ENCODE data around the gene DNHD1. TPM values are rescaled to one million over a fixed set of nuclear protein-coding genes. Genes with fewer than 3 reads are reported as not detected.

DNHD1 gene
- total RNA-seq, 2 donors from 2014 or later: 7.4 to 11.8 TPM

DNA sequence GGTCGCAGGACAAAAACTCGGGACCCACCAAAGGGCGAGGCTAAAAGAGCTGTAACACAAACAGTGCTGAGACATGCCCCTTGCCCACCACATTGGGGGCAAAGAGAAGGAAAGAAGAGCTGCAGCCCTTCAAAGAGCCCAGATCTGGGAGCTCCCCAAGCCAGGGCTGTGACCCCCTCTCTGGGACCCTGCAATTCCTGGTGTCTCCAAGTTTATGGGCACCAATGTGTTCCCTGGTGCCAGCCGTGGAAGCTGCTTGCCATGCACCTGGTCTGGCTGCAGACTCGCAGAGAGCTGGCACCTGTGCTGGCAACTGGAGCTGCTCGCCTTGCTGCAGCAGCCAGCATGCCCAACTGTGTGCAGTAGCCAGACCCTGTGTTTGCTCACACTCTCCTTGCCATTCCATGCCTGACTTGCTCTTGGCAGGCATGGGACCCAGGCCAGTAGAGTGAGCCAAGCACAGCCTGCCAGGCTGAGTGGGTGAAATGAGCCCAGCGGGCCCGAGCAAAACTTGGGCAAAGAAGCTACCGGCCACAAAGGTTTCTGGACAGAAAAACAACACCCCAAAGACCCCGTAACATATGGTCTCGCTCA, 90.4 kb downstream of the DNHD1 start:
- intact Hi-C loops (cut with DNase I): no loop called here
- H3K4me1 ChIP-seq: no peaks in the 10 kb centered on the region
- peak; percentile 11 for DNase-seq
- no peak overlapping the region for H3K9ac ChIP-seq (ENCODE audit: low read depth in 2 of 2, low read length in 2 of 2)
- no peaks in the 10 kb centered on the region for H3K36me3 ChIP-seq
- H3K27ac ChIP-seq: no peak overlapping the region
- H3K27me3 ChIP-seq: no peaks in the 10 kb centered on the region
- H3K4me3 ChIP-seq: no peak overlapping the region
- TF ChIP-seq, protein P1, sequence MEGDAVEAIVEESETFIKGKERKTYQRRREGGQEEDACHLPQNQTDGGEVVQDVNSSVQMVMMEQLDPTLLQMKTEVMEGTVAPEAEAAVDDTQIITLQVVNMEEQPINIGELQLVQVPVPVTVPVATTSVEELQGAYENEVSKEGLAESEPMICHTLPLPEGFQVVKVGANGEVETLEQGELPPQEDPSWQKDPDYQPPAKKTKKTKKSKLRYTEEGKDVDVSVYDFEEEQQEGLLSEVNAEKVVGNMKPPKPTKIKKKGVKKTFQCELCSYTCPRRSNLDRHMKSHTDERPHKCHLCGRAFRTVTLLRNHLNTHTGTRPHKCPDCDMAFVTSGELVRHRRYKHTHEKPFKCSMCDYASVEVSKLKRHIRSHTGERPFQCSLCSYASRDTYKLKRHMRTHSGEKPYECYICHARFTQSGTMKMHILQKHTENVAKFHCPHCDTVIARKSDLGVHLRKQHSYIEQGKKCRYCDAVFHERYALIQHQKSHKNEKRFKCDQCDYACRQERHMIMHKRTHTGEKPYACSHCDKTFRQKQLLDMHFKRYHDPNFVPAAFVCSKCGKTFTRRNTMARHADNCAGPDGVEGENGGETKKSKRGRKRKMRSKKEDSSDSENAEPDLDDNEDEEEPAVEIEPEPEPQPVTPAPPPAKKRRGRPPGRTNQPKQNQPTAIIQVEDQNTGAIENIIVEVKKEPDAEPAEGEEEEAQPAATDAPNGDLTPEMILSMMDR (IDR thresholded peaks at IDR 0.05): no peak
- H3K9me3 ChIP-seq: no peaks in the 10 kb centered on the region

DNA sequence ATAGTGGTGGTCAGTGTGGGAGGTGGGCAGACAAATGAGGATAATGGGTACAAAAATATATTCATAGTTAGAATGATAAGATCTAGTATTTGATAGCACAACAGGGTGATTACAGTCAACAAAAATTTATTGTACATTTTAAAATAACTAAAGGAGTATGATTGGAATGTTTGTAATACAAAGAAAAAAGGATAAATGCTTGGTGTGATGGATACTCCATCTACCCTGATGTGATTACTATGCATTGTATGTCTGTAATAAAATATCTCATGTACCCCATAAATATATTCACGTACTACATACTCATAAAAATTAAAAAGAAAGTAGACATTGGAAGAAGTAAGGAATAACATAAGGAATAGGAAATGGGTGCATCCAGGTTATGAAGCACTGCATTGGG, 90.9 kb downstream of the DNHD1 start:
- H3K27me3 ChIP-seq: no peaks in the 10 kb centered on the region
- TF ChIP-seq, protein P1 (IDR thresholded peaks at IDR 0.05): no peak
- H3K9me3 ChIP-seq: no peaks in the 10 kb centered on the region
- intact Hi-C loops (cut with DNase I): no loop called here
- no peak overlapping the region for H3K9ac ChIP-seq (ENCODE audit: low read depth in 2 of 2, low read length in 2 of 2)
- no peak overlapping the region for H3K27ac ChIP-seq
- H3K4me1 ChIP-seq: no peaks in the 10 kb centered on the region
- H3K36me3 ChIP-seq: no peaks in the 10 kb centered on the region
- no peak overlapping the region for H3K4me3 ChIP-seq
- DNase-seq: no peak

DNA sequence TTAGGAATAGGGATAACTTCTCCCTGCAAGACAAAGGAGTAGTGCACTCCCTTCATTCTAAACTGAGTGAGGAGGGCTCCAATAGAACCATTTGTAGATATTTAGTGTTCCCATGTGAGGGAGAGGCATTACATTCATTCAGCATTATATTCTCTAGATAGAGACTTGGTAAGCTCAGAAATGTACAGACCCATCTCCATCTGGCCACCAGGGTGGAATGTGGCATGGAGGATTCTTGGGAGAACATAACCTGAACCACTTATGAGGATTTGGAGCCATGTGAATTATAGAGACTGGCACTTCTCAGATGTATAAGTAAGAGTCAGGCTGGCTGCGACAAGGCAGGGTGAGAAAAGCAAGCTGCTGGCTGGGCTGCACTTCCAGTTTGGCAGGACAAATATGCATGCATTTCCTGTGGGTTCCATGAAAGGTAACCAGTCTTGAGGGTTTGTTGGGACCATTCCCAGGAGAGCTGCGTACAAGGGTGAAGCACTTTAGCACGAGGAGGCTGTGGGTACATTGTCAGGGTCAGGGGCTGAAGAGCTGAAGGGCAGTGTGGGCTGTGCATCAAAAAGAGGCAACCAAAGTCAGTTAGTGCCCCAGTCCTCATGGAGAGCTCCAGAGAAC, 97.2 kb downstream of the DNHD1 start:
- TF ChIP-seq, protein P1 (IDR thresholded peaks at IDR 0.05): no peak
- peaks cover 6% of the 10 kb centered on the region for H3K36me3 ChIP-seq
- H3K27me3 ChIP-seq: no peaks in the 10 kb centered on the region
- no peaks in the 10 kb centered on the region for H3K4me1 ChIP-seq
- H3K4me3 ChIP-seq: no peak overlapping the region
- no peaks in the 10 kb centered on the region for H3K9me3 ChIP-seq
- DNase-seq: peak; percentile 10
- H3K9ac ChIP-seq (ENCODE audit: low read depth in 2 of 2, low read length in 2 of 2): no peak overlapping the region
- H3K27ac ChIP-seq: no peak overlapping the region
- intact Hi-C loops (cut with DNase I): no loop called here

DNA sequence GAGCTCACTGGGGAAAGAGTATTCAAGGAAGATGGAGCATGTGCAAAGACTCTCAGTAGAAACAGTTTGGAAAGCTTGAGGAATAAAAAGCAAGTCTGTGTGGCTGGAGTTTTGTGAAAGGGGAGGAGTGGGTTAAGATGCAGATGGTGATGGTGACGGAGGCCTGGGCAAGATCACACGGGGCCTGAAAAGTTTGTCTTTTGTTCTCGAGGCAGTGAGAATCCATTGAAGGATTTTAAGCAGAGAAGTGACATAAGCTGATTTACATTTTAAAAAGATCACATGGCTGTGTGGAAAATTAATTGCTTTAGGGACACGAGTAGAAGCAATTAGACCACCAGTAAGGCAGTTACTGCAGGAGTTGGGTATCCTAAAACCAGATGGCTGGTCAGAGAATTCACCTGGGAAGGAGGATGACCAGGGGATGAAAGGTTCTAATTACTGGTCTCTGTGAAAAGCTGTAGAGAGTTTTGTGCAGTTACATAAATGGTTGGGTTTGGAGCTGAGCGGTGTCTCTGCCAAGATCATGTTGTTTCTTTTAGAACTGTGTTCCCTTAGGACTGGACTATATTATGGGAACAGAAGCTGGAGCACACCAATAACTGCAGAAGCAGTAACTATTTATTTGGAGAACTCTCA, 99.3 kb downstream of the DNHD1 start:
- Histone ChIP-seq H3K9ac (ENCODE audit: low read depth in 2 of 2, low read length in 2 of 2) (no peak overlapping the region), H3K27me3 (no peaks in the 10 kb centered on the region), H3K4me3 (no peak overlapping the region), H3K9me3 (no peaks in the 10 kb centered on the region), H3K4me1 (no peaks in the 10 kb centered on the region), H3K27ac (no peak overlapping the region), H3K36me3 (peaks cover 18% of the 10 kb centered on the region)
- TF ChIP-seq, protein P1 (IDR thresholded peaks at IDR 0.05): no peak
- no peak for DNase-seq
- intact Hi-C loops (cut with DNase I): no loop called here

DNA sequence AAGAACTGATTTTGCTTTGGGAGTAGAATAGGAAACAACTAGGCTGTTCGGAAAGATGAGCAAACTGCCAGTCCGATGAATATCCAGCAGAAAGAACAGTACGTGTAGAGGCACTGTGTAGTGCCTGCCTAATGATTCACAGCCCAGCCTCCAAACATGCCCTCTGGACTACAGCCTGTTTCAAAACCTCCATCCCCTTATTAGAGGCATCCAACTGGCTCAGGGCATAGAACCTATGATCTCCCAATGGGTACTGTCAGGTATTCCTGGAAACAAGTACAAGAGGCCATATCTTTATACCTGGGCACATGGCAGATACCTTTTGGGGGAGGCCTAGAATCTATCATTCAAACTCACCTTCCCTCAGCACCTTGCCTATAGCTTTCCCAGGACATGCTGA, 101.5 kb downstream of the DNHD1 start:
- no peak for DNase-seq
- peaks cover 3% of the 10 kb centered on the region for H3K4me1 ChIP-seq
- no peak overlapping the region for H3K27ac ChIP-seq
- H3K9me3 ChIP-seq: no peaks in the 10 kb centered on the region
- no peaks in the 10 kb centered on the region for H3K27me3 ChIP-seq
- H3K4me3 ChIP-seq: no peak overlapping the region
- peaks cover 18% of the 10 kb centered on the region for H3K36me3 ChIP-seq
- intact Hi-C loops (cut with DNase I): no loop called here
- TF ChIP-seq, protein P1 (IDR thresholded peaks at IDR 0.05): no peak
- H3K9ac ChIP-seq (ENCODE audit: low read depth in 2 of 2, low read length in 2 of 2): no peak overlapping the region

Data from colonic mucosa (tissue), 4 donors.